GM12873 (cell line): ENCODE results near the gene ALK.

Source experiments
- CTCF ChIP-seq: IDR thresholded peaks from 2 replicates; pipeline ENCODE4 v1.5.1; 2012; ENCODE audit warnings: low read depth, mild to moderate bottlenecking, moderate library complexity, low read length, control low read depth; ENCODE audit not compliant: insufficient read depth; ENCODE audit errors: missing control alignments

The ALK gene

GRCh38 chr2:29610569-29610968 lies 310.8 kb downstream of the ALK start:
- no peak for TF ChIP-seq CTCF

GRCh38 chr2:29607038-29607420 lies 314.4 kb downstream of the ALK start:
- no peak for TF ChIP-seq CTCF

DNA sequence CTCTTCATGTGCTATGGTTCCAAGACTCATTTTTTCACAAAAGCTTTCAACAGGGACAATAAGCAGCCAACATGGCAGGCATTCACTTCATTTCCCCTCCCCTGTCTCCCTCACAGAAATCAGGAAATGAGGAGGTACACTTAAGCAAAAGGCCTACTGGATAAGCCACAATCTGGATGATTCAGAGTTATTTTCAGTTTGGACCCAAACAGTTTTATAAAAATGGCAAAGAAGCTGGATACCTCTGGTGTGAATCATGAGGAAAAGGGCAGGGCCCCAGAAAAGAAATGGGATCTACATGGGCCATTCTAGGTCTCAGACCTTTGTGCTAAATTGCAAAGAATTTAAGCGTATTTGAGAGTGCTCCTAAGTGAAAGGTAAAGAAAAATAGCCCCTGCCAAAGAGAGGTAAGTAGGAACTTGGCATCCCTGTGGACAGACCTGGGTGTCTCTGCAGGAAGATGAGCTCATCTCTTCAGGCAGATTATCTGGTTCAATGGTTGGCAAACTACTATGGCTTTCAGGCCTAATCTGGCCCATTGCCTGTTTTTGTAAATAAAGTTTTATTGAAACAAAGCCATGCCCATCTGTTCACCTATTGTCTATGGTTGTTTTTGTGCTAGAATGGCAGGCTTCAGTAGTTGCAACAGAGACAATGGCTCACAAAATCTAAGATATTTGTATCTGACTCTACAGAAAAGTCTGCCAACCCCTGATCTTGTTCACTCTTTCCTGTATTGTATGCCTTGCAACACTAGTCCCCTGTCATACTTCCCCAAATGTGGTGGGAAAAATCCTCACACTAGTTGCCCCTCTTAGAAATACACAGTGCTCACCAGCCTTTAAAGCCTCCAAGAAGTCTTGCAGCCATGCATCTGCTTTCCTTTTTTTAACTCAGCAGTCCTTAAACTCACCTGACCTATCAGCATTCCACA lies 315.0 kb downstream of the ALK start:
- no peak for TF ChIP-seq CTCF

DNA sequence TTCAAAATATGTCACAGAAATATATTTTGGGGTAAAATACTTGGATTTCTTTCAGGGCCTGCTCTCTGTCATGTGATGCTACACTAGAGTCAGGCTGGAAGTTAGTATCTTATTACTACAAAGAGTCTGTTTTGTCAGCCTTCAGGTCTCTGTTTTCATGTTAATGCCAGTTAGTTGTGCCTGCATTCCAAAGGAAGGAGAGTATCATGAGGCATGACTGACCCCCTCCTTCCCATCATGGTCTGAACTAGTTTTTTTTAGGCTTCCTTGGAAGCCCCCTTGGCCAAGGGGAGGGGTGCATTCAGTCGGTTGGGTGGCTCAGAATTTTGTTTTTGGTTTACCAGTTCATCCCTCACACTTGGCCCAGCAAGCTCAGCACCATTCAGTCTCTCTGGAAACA lies 318.0 kb downstream of the ALK start:
- no peak for TF ChIP-seq CTCF

DNA sequence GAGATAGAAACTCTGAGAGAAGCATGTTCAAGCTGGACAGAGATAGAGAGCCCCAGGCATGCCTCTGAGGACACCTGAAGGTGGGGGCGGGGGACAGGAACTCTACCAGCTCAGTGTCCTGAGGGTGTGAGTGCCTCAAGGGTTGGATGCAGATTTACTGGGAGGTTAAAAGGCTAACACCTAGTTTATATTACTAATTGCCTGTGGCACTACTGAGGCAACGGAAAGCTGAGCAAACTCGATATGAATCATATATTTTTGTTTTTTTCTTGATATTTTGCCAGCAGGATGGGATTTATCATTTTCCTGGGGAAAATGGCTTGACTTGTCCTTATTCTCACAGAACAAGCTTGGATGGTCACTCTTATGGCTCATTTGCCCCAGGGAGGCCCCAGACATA lies 319.5 kb downstream of the ALK start:
- no peak for TF ChIP-seq CTCF

DNA sequence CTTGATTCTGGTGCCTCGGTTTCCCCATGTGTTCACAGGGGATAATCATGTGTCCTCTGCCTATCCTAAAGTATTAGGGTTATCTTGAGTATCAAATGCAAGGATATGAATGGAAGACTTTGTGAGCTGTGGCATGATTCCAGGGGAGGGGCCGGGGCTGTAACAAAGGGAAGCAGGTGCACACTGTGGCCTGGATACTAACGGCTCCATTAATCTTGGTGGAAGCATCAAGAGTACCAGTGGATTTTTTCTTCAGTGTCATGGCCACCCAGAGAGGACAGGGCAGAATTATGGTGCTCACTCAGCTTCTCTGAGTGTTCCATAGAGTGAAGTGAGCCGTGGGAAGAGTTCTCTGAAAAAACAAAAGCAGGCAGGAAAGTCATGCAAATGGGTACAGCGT lies 320.1 kb downstream of the ALK start:
- no peak for TF ChIP-seq CTCF

DNA sequence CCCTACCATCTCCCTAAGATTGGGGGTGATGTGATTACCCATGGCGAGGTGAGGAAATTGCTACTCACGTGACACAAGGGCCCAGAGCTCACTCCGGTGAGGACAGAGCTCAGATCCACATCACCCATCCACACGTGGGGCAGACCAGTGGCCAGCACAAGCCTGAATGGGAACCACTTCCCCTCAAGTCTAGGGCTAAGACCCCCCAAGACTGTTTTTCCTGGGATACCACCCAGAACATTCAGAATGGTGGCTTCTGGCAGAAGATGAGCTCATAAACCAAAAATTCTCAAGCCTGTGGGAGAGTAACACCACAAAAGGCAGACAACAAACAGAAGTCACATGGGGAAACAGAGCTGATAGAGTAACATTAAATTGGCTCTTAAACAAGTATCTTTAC lies 321.4 kb downstream of the ALK start:
- no peak for TF ChIP-seq CTCF
